A549 treated with Hydrocortisone at 1 μM for 4 hours (cell line): ENCODE results near the gene METAP1. TPM values are rescaled to one million over a fixed set of nuclear protein-coding genes. Genes with fewer than 3 reads are reported as not detected.

Source experiments
- total RNA-seq: library from RNA; stranded (reverse); fragments of 200-300 nt; extraction: Qiagen RNA extraction; gene quantifications from 5 replicates; pipeline ENCODE4 v1.2.3, GENCODE V29; 2022

Gene METAP1
- 45.3 to 62.7 TPM (median 48.2 TPM) in 5 replicates for total RNA-seq

DNA sequence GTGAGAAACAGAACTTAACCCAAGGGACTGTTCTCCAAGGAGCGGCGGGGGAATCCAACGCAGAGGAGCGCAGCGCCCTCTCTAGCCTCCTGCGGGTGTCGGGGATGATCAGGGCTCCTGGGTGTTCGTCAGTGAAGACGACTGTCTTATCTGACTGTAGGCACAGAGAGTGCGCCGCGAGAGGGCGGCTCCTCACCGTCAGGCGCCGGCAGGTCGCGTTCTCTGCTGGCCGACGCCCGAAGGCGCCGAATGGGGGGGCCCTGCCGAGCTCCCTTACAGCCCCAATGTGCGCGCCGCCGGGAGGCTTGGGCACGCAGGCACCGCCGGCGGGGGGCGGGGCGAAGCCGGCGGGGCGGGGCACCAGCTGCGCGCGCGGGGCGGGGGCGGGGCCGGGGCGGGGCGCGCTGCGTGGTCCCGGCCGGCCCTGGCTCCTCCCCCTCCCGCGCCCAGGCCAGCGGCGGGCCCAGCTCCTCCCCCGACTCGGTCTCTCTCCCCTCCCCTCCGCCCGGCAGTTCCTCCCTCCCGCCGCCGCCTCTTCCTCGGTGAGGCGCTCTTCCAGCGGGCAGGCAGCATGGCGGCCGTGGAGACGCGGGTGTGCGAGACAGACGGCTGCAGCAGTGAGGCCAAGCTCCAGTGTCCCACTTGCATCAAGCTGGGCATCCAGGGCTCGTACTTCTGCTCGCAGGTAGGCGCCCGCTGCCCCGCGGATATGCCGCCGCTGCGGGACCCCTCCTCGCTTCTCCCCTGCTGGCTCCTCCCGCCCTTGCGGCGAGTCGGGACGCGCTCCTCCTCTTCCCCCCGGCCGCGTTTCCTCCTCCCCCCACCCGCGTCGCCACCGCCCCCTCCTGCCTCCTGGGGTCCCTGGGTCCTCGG lies at the start of gene METAP1:
Gene METAP1, plus strand, starts transcription at position 539 of the 873 bp plus-strand sequence. Its CDS starts 33 bp downstream, at position 572.

DNA sequence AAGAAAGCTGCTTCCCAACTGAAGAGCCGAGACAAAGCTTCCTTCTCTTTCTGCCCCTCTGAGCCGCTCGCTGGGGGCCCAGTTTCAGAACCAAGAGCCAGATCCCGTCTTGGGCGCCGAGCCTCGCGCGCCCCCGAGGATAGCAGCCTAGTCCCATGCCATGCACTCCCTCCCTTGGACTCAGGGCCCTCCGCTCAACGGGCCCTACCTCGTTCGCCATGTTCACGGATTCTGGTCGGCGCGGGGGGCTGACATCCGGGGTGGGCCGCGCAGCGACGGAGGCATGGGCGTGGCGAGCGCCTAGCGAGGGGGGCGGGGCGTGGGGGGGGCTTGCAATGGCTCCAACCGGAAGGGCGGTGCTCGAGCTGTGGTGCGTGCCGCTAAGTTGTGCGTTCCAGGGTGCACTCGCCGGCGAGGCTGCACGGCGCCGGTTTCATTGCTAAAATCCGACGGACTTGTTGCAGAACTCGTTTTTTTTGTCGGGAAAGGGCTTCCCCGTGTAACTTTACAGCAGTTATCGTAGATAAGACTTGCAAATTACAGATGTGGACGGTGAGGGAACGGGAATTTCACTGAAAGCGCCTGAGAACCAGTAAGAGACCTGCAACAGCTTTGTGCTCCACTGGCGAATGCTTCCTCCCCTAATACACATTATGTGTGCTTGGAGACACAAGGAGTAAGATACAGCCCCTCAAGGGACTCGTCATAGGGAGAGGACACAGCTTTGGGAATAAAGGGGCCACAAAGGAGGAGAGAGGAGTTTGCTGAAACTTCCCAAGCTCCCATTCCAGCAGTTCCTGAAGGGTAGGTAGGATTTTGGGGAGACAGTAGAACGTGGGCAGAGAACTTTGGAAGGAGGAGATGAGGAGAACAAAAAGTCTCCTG lies 93.2 kb downstream of the METAP1 start, which contains the start of gene ADH5:
Gene ADH5, minus strand, starts transcription at position 308 of the 885 bp plus-strand sequence. Its CDS starts 88 bp downstream, at position 220.

Other genes with a start within 250 kb of the METAP1 start
- gene EIF4E, start 66.6 kb upstream of the METAP1 start, total RNA-seq, result 71.3 to 147 TPM (median 72.5 TPM) in 5 replicates
- gene ADH5, start 93.1 kb downstream of the METAP1 start, total RNA-seq, result 108 to 134 TPM (median 112 TPM) in 5 replicates
- gene ADH4, start 148.6 kb downstream of the METAP1 start, total RNA-seq, result not detected in 5 replicates
- gene ADH6, start 223.5 kb downstream of the METAP1 start, total RNA-seq, result 0.03 to 0.10 TPM in 2 of 5 replicates, not detected in the others